ENCODE data around the gene PPP1R27. TPM values are rescaled to one million over a fixed set of nuclear protein-coding genes. Genes with fewer than 3 reads are reported as not detected.

Gene PPP1R27
- total RNA-seq, 2 donors from 2014 or later = not detected

GRCh38 chr17:81821603-81822311, 13.1 kb downstream of the PPP1R27 start:
- H3K27me3 ChIP-seq (ENCODE audit: control insufficient read depth, insufficient read depth, low read length, poor library complexity, severe bottlenecking) = no peaks in the 10 kb centered on the region
- WGBS, 2 experiments (ENCODE audit: insufficient coverage in 1 of 2, insufficient read length in 1 of 2) = 88 to 98% methylated on average over 12 to 20 of the region's 20 CpGs
- no peaks in the 10 kb centered on the region for H3K4me1 ChIP-seq (ENCODE audit: control insufficient read depth, insufficient read depth, low read length)
- no peak overlapping the region for H3K27ac ChIP-seq (ENCODE audit: low read depth, low read length)
- peaks cover 5% of the 10 kb centered on the region for H3K4me1 Mint-ChIP-seq
- H3K4me3 Mint-ChIP-seq = no peak overlapping the region
- H3K9ac ChIP-seq (ENCODE audit: extremely low read depth, low read length, poor library complexity, severe bottlenecking) = no peak overlapping the region
- TF ChIP-seq CTCF (conservative IDR thresholded peaks at IDR 0.05) = peak; percentile 71
- H3K36me3 Mint-ChIP-seq (ENCODE audit: low read depth) = peaks cover 7% of the 10 kb centered on the region
- H3K36me3 ChIP-seq (ENCODE audit: control insufficient read depth, insufficient read depth, low read length) = no peaks in the 10 kb centered on the region
- no peak overlapping the region for H3K27ac Mint-ChIP-seq
- H3K9me3 ChIP-seq (ENCODE audit: control insufficient read depth, low read length) = no peaks in the 10 kb centered on the region
- DNase-seq = peak; percentile 90
- H3K4me3 ChIP-seq (ENCODE audit: low read length) = no peak overlapping the region
- H3K27me3 Mint-ChIP-seq (ENCODE audit: insufficient read depth) = peaks cover 7% of the 10 kb centered on the region
- H3K9me3 Mint-ChIP-seq = no peaks in the 10 kb centered on the region

- no peaks in the 10 kb centered on the region for H3K27me3 ChIP-seq (ENCODE audit: control insufficient read depth, insufficient read depth, low read length, poor library complexity, severe bottlenecking)
- Mint-ChIP-seq H3K4me3 (no peak overlapping the region), H3K4me1 (peaks cover 4% of the 10 kb centered on the region), H3K27ac (no peak overlapping the region), H3K36me3 (ENCODE audit: low read depth) (peaks cover 7% of the 10 kb centered on the region), H3K9me3 (no peaks in the 10 kb centered on the region), H3K27me3 (ENCODE audit: insufficient read depth) (peaks cover 7% of the 10 kb centered on the region)
- H3K4me1 ChIP-seq (ENCODE audit: control insufficient read depth, insufficient read depth, low read length) = no peaks in the 10 kb centered on the region
- no peak for DNase-seq
- 94 to 97% methylated on average over 8 of the region's 8 CpGs for WGBS, 2 experiments (ENCODE audit: insufficient coverage in 1 of 2, insufficient read length in 1 of 2)
- no peak for TF ChIP-seq CTCF (conservative IDR thresholded peaks at IDR 0.05)
- H3K27ac ChIP-seq (ENCODE audit: low read depth, low read length) = no peak overlapping the region
- H3K36me3 ChIP-seq (ENCODE audit: control insufficient read depth, insufficient read depth, low read length) = no peaks in the 10 kb centered on the region
- no peak overlapping the region for H3K4me3 ChIP-seq (ENCODE audit: low read length)
- H3K9ac ChIP-seq (ENCODE audit: extremely low read depth, low read length, poor library complexity, severe bottlenecking) = no peak overlapping the region
- no peaks in the 10 kb centered on the region for H3K9me3 ChIP-seq (ENCODE audit: control insufficient read depth, low read length)
Measured at GRCh38 chr17:81821147-81821546, 13.7 kb downstream of the PPP1R27 start.

- 68 to 69% methylated on average over 3 to 10 of the region's 13 CpGs for WGBS, 2 experiments (ENCODE audit: insufficient coverage in 1 of 2, insufficient read length in 1 of 2)
- H3K4me1 Mint-ChIP-seq = no peaks in the 10 kb centered on the region
- no peaks in the 10 kb centered on the region for H3K9me3 Mint-ChIP-seq
- H3K9ac ChIP-seq (ENCODE audit: extremely low read depth, low read length, poor library complexity, severe bottlenecking) = no peak overlapping the region
- no peak overlapping the region for H3K27ac Mint-ChIP-seq
- TF ChIP-seq CTCF (conservative IDR thresholded peaks at IDR 0.05) = no peak
- no peaks in the 10 kb centered on the region for H3K4me1 ChIP-seq (ENCODE audit: control insufficient read depth, insufficient read depth, low read length)
- H3K4me3 Mint-ChIP-seq = no peak overlapping the region
- no peaks in the 10 kb centered on the region for H3K27me3 ChIP-seq (ENCODE audit: control insufficient read depth, insufficient read depth, low read length, poor library complexity, severe bottlenecking)
- H3K27me3 Mint-ChIP-seq (ENCODE audit: insufficient read depth) = peaks cover 7% of the 10 kb centered on the region
- no peaks in the 10 kb centered on the region for H3K36me3 ChIP-seq (ENCODE audit: control insufficient read depth, insufficient read depth, low read length)
- DNase-seq = no peak
- H3K27ac ChIP-seq (ENCODE audit: low read depth, low read length) = no peak overlapping the region
- H3K4me3 ChIP-seq (ENCODE audit: low read length) = no peak overlapping the region
- no peaks in the 10 kb centered on the region for H3K9me3 ChIP-seq (ENCODE audit: control insufficient read depth, low read length)
- H3K36me3 Mint-ChIP-seq (ENCODE audit: low read depth) = peaks cover 7% of the 10 kb centered on the region
Measured at GRCh38 chr17:81819708-81820107, 15.1 kb downstream of the PPP1R27 start.
